GM19239 (cell line): ENCODE measurements around the gene TMEM80.
"Not testable (repeated sequence)": the region's sequence is repeated elsewhere in the genome, so short reads cannot be mapped to it uniquely, and the experiment has no call there.

Experiments
- DNase-seq: peaks from one replicate; pipeline ENCODE4 v3.0.0; 2011; ENCODE audit warnings: low spot score; ENCODE audit not compliant: insufficient read length
- FAIRE-seq: peaks from 2 replicates; lab custom pipeline; 2011; peaks lifted over from hg19 to GRCh38; lab: Jason Lieb, UNC

TMEM80 gene

DNA sequence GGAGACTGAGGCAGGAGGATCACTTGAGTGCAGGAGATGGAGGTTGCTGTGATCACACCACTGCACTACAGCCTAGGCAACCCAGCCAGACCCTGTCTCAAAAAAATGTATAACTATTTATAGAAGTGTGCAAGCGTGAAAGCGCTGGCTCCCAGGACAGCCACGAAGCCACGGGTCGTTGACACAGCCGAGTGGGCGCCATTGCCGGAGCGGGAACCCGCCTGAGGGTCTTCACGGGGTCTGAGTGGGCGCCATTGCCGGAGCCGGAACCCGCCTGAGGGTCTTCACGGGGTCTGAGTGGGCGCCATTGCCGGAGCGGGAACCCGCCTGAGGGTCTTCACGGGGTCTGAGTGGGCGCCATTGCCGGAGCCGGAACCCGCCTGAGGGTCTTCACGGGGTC is 38.9 kb downstream of the TMEM80 start:
- not testable (repeated sequence) for DNase-seq, FAIRE-seq

DNA sequence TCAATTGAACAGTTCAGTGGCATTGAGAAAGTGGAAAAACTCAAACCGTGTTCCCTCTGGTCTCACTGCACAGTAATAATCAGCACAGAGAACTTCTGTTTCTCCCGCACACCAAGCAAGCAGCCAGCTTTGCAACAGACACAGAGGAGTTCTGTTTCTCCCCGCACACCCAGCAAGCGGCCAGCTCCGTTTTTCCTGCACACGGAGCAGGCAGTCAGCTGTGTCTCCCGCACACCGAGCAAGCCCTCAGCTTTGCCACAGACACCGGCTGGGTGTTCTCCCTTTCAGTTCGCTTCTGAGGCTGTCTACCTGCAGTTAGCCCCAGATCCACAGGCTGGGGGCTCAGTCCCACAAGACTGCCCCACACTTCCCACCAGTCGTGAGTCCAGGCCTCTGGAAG is 41.8 kb downstream of the TMEM80 start:
- no peak for DNase-seq
- FAIRE-seq: no peak

DNA sequence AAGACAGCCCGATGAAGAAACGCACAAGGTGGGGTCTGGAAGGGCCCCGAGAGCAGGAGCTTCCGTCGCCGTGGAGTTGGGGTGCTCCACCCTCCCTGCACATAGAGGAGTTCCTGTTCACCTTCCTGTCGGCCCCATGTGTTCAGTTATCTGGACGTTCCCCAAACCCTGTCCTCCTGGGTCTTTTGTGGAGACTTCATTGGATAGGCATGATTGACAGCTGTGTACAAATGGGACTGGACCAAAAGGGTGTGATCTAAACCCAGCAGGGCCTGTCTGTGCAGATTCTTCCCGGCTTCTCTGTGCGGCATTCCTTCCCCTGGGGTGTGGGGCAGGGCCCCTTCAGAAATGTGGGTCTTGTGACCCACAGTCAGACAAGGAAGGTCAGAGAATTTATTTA is 42.3 kb downstream of the TMEM80 start:
- DNase-seq, FAIRE-seq: not testable (repeated sequence)

DNA sequence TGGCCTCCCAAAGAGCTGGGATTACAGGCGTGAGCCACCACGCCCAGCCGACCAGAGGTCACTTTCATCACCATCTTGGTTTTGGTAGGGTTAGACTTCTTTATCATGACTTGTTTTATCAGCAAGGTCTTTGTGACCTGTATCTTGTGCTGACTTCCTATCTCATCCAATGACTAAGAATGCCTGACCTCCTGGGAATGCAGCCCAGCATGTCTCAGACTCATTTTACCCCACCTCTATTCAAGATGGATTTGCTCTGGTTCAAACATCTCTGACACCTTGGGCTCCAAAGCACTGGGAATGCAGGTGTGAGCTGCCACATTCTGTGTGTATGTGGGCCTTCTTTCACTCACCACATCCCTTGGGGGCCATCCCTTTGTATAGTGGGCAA is 46.5 kb downstream of the TMEM80 start:
- FAIRE-seq (no peak), DNase-seq (no peak)

DNA sequence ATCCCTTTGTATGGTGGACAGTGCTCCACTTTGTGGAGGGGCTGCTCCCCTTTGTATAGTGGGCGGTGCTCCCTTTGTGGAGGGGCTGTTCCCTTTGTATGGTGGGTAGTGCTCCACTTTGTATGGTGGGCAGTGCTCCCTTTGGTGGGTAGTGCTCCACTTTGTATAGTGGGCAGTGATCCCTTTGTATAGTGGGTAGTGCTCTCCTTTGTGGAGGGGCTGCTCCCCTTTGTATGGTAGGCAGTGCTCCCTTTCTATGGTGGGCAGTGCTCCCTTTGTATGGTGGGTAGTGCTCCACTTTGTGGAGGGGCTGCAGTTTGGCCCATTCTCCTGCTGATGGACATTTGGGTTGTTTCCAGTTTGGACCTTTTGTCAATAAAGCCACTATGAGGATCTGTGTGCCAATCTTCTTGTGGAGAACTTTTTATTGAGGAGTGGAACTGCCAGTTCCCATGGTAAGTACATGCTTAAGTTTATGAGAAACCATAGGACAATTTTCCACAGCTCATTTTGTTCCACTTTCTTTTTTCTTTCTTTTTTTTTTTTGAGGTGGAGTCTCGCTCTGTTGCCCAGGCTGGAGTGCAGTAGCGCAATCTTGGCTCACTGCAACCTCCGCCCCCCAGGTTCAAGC is 47.1 kb downstream of the TMEM80 start:
- FAIRE-seq: no peak
- DNase-seq: no peak

DNA sequence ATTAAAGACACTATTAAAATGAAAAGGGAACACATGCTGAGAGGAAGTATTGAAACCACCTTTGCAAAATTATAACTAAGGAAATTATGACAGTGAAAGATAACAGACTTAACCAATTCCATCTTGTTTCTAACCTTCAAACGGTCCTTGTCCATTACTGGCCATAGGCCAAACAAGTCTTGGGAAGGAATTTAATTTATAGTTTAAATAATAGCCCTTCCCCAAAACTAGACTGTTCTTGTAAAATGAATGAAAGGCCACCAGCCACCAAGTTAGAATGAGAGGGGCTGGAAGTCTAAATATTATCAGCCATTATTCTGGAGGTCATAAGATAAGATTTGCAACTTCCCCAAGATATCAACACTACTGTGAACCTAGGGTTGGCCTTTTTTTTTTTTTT is 49.8 kb downstream of the TMEM80 start:
- no peak for DNase-seq
- no peak for FAIRE-seq

DNA sequence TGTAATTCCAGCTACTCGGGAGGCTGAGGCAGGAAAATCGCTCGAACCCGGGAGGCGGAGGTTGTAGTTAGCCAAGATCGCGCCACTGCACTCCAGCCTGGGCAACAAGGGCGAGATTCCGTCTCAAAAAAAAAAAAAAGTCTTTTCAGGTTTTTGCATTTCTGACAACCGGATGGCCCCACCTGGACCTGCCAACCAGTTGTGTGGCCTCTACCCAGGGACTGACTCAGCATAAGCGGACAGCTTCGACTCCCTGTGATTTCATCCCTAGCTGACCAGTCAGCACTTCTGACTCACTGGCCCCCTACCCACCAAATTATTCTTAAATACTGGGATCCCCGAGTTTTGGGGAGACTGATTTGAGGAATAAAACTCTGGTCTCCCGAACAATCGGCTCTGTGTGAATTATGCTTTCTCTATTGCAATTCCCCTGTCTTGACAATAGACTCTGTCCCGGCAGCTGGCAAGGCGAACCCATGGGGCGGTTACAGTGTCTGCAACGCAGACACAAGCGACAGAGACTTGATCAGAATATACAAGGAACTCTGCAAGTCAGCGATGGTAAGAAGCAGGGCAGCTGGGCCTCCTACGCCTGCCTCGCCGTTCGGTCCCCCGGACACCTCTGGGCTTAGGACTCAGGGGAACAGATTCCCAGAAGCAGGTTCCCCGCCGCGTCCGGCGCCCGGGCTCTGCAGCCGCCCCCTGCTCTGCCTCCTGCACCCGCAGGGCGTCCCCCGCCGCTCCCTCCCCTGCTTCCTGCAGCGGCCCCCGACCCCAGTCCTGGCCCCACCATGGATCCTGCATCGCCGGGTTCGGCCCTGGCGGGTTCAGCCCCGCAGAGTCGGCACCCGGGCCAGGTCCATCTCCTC is 50.9 kb downstream of the TMEM80 start:
- no peak for FAIRE-seq
- no peak for DNase-seq

DNA sequence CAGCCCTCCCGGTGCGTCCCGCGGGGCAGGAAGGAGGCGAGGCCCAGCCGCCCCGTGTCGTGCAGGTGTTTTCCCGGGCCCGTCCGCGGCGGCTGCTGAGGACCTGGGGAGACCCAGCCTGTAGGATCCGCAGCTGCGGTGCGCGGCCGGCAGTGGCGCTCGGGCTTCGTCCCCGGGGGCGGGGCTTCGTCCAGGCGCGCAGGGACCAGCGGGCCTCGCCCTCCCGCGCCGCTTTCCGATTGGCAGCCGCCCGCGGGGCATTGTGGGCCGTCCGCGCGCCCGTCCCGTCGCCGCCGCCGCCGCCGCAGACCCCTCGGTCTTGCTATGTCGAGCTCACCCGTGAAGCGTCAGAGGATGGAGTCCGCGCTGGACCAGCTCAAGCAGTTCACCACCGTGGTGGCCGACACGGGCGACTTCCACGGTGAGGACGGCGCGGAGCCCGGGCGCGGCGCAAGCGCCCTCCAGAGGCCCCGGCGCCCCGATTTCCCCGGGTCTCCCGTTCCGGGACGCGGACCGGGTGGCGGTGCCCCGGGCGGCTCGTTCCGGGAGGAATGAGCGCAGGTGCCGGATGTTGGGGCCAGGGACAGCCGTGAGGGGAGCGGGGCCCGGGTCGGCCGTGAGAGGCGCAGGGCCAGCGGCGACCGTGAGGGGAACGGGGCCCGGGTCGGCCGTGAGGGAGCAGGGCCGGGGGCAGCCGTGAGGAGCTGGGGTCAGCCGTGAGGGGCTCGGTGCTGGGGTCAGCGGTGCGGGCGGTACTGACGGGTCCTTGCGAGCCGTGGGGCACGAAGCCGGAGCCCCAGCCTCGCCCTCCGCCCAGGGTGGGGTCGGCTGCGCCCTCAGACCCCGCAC is 51.8 kb downstream of the TMEM80 start, which contains the start of gene TALDO1:
Gene TALDO1, plus strand, starts transcription at position 307 of the 849 bp plus-strand sequence. Its CDS starts 18 bp downstream, at position 325.
- DNase-seq: peak; percentile 98
- peak; percentile 47 for FAIRE-seq

DNA sequence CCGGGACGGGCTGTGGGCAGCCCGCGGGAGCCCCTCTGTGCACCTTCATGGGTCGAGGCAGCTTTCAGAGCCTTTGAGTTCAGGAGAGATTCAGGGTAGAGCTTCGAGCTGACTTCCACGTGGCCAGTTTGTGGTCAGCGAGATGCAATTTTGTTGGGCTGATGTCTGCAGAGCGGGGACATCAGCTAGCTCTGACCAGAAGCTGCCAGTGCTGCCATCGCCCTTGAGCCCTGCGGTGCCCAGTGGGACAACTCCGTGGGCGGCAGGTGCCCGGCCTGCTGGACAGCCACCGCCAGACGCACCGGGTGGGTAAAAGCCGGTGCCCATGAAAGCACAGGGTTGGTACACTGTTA is 52.4 kb downstream of the TMEM80 start:
- FAIRE-seq (no peak), DNase-seq (no peak)

DNA sequence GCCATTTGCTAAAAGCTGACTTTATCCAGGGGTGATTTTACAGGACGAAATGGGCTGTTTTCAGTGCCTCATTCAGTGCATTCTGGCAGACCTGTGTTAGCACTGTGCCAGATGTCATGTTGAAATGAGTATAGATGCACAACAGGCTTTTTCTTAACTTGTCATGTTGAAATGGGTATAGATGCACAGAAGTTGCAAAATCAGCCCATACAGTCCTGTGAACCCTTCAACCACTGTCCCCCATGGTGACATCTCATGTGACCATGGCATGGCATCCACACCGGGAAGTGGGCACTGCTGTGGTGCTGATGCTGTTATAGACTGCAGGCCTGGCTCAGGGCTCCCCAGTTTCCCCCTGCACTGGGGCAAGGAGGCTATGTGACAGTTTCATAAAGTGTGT is 54.1 kb downstream of the TMEM80 start:
- DNase-seq (no peak), FAIRE-seq (no peak)
